Osteocyte (in vitro differentiated cells): ENCODE data around the gene FTO. TPM values are rescaled to one million over a fixed set of nuclear protein-coding genes. Genes with fewer than 3 reads are reported as not detected.

Experiments
- DNase-seq: peaks from one replicate; pipeline ENCODE4 v3.0.0; 2021; ENCODE audit warnings: mixed read lengths; ENCODE audit not compliant: unreplicated experiment; ENCODE audit errors: extremely low spot score
- H3K27ac Mint-ChIP-seq: one replicate; pipeline ENCODE4 v1.8.0; 2021; ENCODE audit warnings: mild to moderate bottlenecking, mixed read lengths; ENCODE audit not compliant: unreplicated experiment
- H3K27me3 Mint-ChIP-seq: one replicate; pipeline ENCODE4 v1.8.0; 2021; ENCODE audit warnings: mixed read lengths; ENCODE audit not compliant: unreplicated experiment
- H3K36me3 Mint-ChIP-seq: one replicate; pipeline ENCODE4 v1.8.0; 2021; ENCODE audit warnings: mixed read lengths; ENCODE audit not compliant: unreplicated experiment
- H3K4me1 Mint-ChIP-seq: one replicate; pipeline ENCODE4 v1.8.0; 2021; ENCODE audit warnings: mixed read lengths; ENCODE audit not compliant: unreplicated experiment
- H3K4me3 Mint-ChIP-seq: one replicate; pipeline ENCODE4 v1.8.0; 2021; ENCODE audit warnings: mild to moderate bottlenecking, moderate library complexity, mixed read lengths; ENCODE audit not compliant: unreplicated experiment
- H3K9me3 Mint-ChIP-seq: one replicate; pipeline ENCODE4 v1.8.0; 2021; ENCODE audit warnings: mixed read lengths; ENCODE audit not compliant: unreplicated experiment
- CTCF ChIP-seq: fragments of 200-600 bp; sonication (generic); IDR thresholded peaks from 2 replicates; pipeline ENCODE4 v1.5.0; 2021; ENCODE audit warnings: antibody characterized with exemption, mild to moderate bottlenecking, moderate library complexity
- total RNA-seq: library from RNA; stranded (reverse); gene quantifications from 2 replicates; pipeline ENCODE4 v1.2.1, GENCODE V29; 2021

The FTO gene
- total RNA-seq, 1 donor from 2014 or later, result 108 TPM

- peaks cover 11% of the 10 kb centered on the region for H3K9me3 Mint-ChIP-seq
- peaks cover 18% of the 10 kb centered on the region for H3K4me1 Mint-ChIP-seq
- H3K27ac Mint-ChIP-seq, result no peak overlapping the region
- no peak overlapping the region for H3K4me3 Mint-ChIP-seq
- H3K36me3 Mint-ChIP-seq, result peaks cover 2% of the 10 kb centered on the region
- no peaks in the 10 kb centered on the region for H3K27me3 Mint-ChIP-seq
- DNase-seq, result no peak
- no peak for TF ChIP-seq CTCF
Observed at GRCh38 chr16:53836680-53837079, 132.7 kb downstream of the FTO start.

- Mint-ChIP-seq H3K36me3 (peaks cover 2% of the 10 kb centered on the region), H3K4me3 (no peak overlapping the region), H3K27me3 (no peaks in the 10 kb centered on the region), H3K4me1 (peaks cover 18% of the 10 kb centered on the region), H3K27ac (peak overlapping the region; percentile 58), H3K9me3 (peaks cover 11% of the 10 kb centered on the region)
- no peak for DNase-seq
- TF ChIP-seq CTCF, result no peak
Observed at GRCh38 chr16:53837426-53837825, 133.5 kb downstream of the FTO start.

- Mint-ChIP-seq H3K9me3 (peaks cover 8% of the 10 kb centered on the region), H3K4me1 (peaks cover 22% of the 10 kb centered on the region), H3K27me3 (no peaks in the 10 kb centered on the region), H3K36me3 (no peaks in the 10 kb centered on the region), H3K27ac (no peak overlapping the region), H3K4me3 (no peak overlapping the region)
- TF ChIP-seq CTCF, result no peak
- no peak for DNase-seq
Observed at GRCh38 chr16:53839150-53839549, 135.2 kb downstream of the FTO start.

GRCh38 chr16:53840456-53840855 lies 136.5 kb downstream of the FTO start:
- peaks cover 3% of the 10 kb centered on the region for H3K9me3 Mint-ChIP-seq
- H3K36me3 Mint-ChIP-seq, result peaks cover 1% of the 10 kb centered on the region
- H3K4me3 Mint-ChIP-seq, result no peak overlapping the region
- H3K27me3 Mint-ChIP-seq, result no peaks in the 10 kb centered on the region
- DNase-seq, result no peak
- H3K4me1 Mint-ChIP-seq, result peaks cover 22% of the 10 kb centered on the region
- TF ChIP-seq CTCF, result no peak
- H3K27ac Mint-ChIP-seq, result no peak overlapping the region

- no peak for DNase-seq
- no peak for TF ChIP-seq CTCF
- no peaks in the 10 kb centered on the region for H3K27me3 Mint-ChIP-seq
- H3K36me3 Mint-ChIP-seq, result peaks cover 4% of the 10 kb centered on the region
- no peak overlapping the region for H3K27ac Mint-ChIP-seq
- peaks cover 19% of the 10 kb centered on the region for H3K4me1 Mint-ChIP-seq
- no peak overlapping the region for H3K4me3 Mint-ChIP-seq
- no peaks in the 10 kb centered on the region for H3K9me3 Mint-ChIP-seq
Observed at GRCh38 chr16:53841884-53842283, 137.9 kb downstream of the FTO start.
